H1 (cell line): ENCODE data around the gene NR2E1. TPM values are rescaled to one million over a fixed set of nuclear protein-coding genes. Genes with fewer than 3 reads are reported as not detected.

Source experiments
- GABPA ChIP-seq: IDR thresholded peaks from 2 replicates; pipeline ENCODE4 v1.6.1; 2011; ENCODE audit warnings: mild to moderate bottlenecking, low read length, moderate library complexity, borderline replicate concordance; ENCODE audit not compliant: insufficient read depth
- polyA plus RNA-seq, 7 experiments: library from polyadenylated mRNA; depleted of rRNA in 3 of 7; stranded (reverse) in 5 of 7; unstranded in 2 of 7; fragments of >200 nt in 5 of 7; fragments of 200-250 nt in 2 of 7; gene quantifications; 1 replicate in 5 of 7; 2 replicates in 1 of 7; 4 replicates in 1 of 7; pipeline versions ENCODE4 v1.2.1 to v1.2.3, GENCODE V29; 2011 to 2013; ENCODE audit warnings: missing spikeins in 2 of 7, mixed read lengths in 2 of 7
- total RNA-seq: library from RNA; stranded (reverse); fragmentation: NEBNext Ultra II Directional; extraction: Animal tissue kit (Norgen Biotek cat#: 25700); gene quantifications from 2 replicates; pipeline ENCODE4 v1.2.1, GENCODE V29; 2021

Gene NR2E1
- total and polyA plus RNA-seq, 2 of the 8 experiments (the other 6 are each of a cell fraction or from before 2014, with no cell fraction given), result not detected

GRCh38 chr6:108166664-108167448 lies 1.0 kb downstream of the NR2E1 start (continued):
- 0 out of 2 replicates have a peak, but pooled peaks have one; percentile 11 for TF ChIP-seq GABPA
